Smooth muscle cell (in vitro differentiated cells): Measurements from ENCODE around the gene BLTP3B. TPM values are rescaled to one million over a fixed set of nuclear protein-coding genes. Genes with fewer than 3 reads are reported as not detected.
A peak's percentile ranks its signal among the peaks of the same experiment; 100 is the strongest.

Experiments used
- DNase-seq: peaks from one replicate; lab custom pipeline; 2025; ENCODE audit not compliant: unreplicated experiment; lab: John Stamatoyannopoulos, UW
- H2AFZ ChIP-seq: fragments of 200-600 bp; sonication (generic); 2 replicates; pipeline ENCODE4 v1.6.0; 2016; ENCODE audit warnings: antibody characterized with exemption, low read depth, mild to moderate bottlenecking
- H3F3A ChIP-seq: fragments of 200-600 bp; sonication (generic); 2 replicates; pipeline ENCODE4 v1.6.0; 2017; ENCODE audit warnings: antibody characterized with exemption, low read depth
- H3K27ac ChIP-seq: fragments of 200-600 bp; sonication (generic); 2 replicates; pipeline ENCODE4 v1.5.1; 2016; ENCODE audit warnings: low read depth, mild to moderate bottlenecking
- H3K27me3 ChIP-seq: fragments of 200-600 bp; sonication (generic); 2 replicates; pipeline ENCODE4 v1.6.1; 2016; ENCODE audit warnings: low read depth, mild to moderate bottlenecking
- H3K36me3 ChIP-seq: fragments of 200-600 bp; sonication (generic); 2 replicates; pipeline ENCODE4 v1.5.1; 2016; ENCODE audit warnings: low read depth
- H3K4me1 ChIP-seq: fragments of 200-600 bp; sonication (generic); 2 replicates; pipeline ENCODE4 v1.5.1; 2016; ENCODE audit warnings: low read depth
- H3K4me2 ChIP-seq: fragments of 200-600 bp; sonication (generic); 2 replicates; pipeline ENCODE4 v1.6.0; 2016; ENCODE audit warnings: mild to moderate bottlenecking
- H3K4me3 ChIP-seq: fragments of 200-600 bp; sonication (generic); 2 replicates; pipeline ENCODE4 v1.5.1; 2016; ENCODE audit warnings: mild to moderate bottlenecking
- H3K79me2 ChIP-seq: fragments of 200-600 bp; sonication (generic); 2 replicates; pipeline ENCODE4 v1.6.0; 2016; ENCODE audit warnings: low read depth, mild to moderate bottlenecking
- H3K9ac ChIP-seq: fragments of 200-600 bp; sonication (generic); 2 replicates; pipeline ENCODE4 v1.6.0; 2016; ENCODE audit warnings: low read depth
- H3K9me3 ChIP-seq: fragments of 200-600 bp; sonication (generic); replicated peaks from 2 replicates; pipeline ENCODE4 v1.5.1; 2016; ENCODE audit warnings: low read depth
- H4K20me1 ChIP-seq: fragments of 200-600 bp; sonication (generic); 2 replicates; pipeline ENCODE4 v1.6.0; 2016; ENCODE audit warnings: low read depth
- WGBS: methylation state at CpG from one replicate; pipeline ENCODE4 v1.1.7; 2016; ENCODE audit warnings: low lambda C conversion rate; 5-methylcytosine and 5-hydroxymethylcytosine counted together
- polyA plus RNA-seq: library from polyadenylated mRNA; unstranded; fragments of >200 nt; fragmentation: Nextera tagmentation; extraction: Ambion mirVana; gene quantifications from 2 replicates; pipeline ENCODE4 v1.2.1, GENCODE V29; 2016
- total RNA-seq: library from RNA; depleted of rRNA; stranded (reverse); fragments of >200 nt; gene quantifications from 2 replicates; pipeline ENCODE4 v1.2.3, GENCODE V29; 2014
- TF ChIP-seq, protein P1 (sequence below): fragments of 200-600 bp; sonication (generic); IDR thresholded peaks from 2 replicates; pipeline ENCODE4 v1.5.1; 2017; ENCODE audit warnings: borderline replicate concordance, mild to moderate bottlenecking, antibody characterized with exemption; ENCODE audit not compliant: insufficient read depth, poor library complexity, severe bottlenecking

Gene BLTP3B
- total and polyA plus RNA-seq, 2 experiments from 2014 or later, result 8.5 to 34.0 TPM

DNA sequence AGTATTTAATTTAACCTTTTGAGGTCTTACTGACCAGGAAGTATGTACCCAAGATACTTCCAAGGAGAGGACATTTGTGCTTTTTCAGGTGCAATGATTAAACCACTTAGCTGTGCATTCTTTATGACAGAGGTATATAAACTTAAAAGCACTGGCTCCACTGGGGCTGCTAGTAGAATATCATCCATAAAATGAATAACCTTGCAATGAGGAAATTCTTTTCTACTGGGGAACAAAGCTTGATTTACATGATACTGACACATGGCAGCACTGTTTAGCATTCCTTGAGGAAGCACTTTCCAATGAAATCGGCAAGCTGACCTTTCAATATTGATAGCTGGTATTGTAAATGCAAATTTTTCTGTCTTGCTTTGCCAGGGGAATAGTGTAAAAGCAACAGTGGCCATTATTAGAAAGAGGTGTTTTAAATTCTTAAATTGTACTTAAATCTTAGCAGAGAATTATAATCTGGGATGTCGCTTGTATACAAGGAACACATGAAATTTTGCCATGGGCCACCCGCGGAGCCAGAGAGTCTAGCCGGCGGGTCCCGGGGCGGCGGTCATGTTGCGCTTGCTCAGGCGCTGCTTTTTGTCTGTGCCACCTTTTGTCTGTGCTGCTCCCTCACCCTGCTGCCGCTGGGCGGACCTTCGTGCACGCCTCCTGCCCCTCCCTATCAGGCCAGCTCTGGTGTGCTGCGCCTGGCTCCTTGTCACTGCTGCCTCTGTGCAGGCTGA lies 20.9 kb upstream of the BLTP3B start:
- Histone ChIP-seq H3K9me3 (no peaks in the 10 kb centered on the region), H3K4me3 (peak overlapping the region; percentile 48), H3F3A (no peaks in the 10 kb centered on the region), H3K79me2 (no peaks in the 10 kb centered on the region), H4K20me1 (no peaks in the 10 kb centered on the region), H3K27me3 (no peaks in the 10 kb centered on the region), H3K9ac (no peak overlapping the region), H3K4me1 (peaks cover 4% of the 10 kb centered on the region), H3K27ac (no peak overlapping the region), H3K4me2 (peak overlapping the region; percentile 85), H3K36me3 (no peaks in the 10 kb centered on the region), H2AFZ (peak overlapping the region; percentile 58)
- TF ChIP-seq, protein P1, sequence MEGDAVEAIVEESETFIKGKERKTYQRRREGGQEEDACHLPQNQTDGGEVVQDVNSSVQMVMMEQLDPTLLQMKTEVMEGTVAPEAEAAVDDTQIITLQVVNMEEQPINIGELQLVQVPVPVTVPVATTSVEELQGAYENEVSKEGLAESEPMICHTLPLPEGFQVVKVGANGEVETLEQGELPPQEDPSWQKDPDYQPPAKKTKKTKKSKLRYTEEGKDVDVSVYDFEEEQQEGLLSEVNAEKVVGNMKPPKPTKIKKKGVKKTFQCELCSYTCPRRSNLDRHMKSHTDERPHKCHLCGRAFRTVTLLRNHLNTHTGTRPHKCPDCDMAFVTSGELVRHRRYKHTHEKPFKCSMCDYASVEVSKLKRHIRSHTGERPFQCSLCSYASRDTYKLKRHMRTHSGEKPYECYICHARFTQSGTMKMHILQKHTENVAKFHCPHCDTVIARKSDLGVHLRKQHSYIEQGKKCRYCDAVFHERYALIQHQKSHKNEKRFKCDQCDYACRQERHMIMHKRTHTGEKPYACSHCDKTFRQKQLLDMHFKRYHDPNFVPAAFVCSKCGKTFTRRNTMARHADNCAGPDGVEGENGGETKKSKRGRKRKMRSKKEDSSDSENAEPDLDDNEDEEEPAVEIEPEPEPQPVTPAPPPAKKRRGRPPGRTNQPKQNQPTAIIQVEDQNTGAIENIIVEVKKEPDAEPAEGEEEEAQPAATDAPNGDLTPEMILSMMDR, result no peak
- WGBS, result under 1% methylated on average over 16 of the region's 16 CpGs
- peak; percentile 20 for DNase-seq

GRCh38 chr12:100159391-100160104 lies 16.9 kb upstream of the BLTP3B start:
- Histone ChIP-seq H4K20me1 (no peaks in the 10 kb centered on the region), H3K4me3 (no peak overlapping the region), H3K36me3 (no peaks in the 10 kb centered on the region), H3K27me3 (no peaks in the 10 kb centered on the region), H3K4me2 (no peak overlapping the region), H3K4me1 (peaks cover 4% of the 10 kb centered on the region), H3K79me2 (no peaks in the 10 kb centered on the region), H3K9ac (no peak overlapping the region), H2AFZ (no peak overlapping the region), H3K27ac (no peak overlapping the region), H3F3A (no peaks in the 10 kb centered on the region), H3K9me3 (no peaks in the 10 kb centered on the region)
- 95% methylated on average over 9 of the region's 9 CpGs for WGBS
- no peak for DNase-seq
- TF ChIP-seq, protein P1, result no peak

GRCh38 chr12:100158535-100158934 lies 15.9 kb upstream of the BLTP3B start:
- H3K4me1 ChIP-seq, result no peaks in the 10 kb centered on the region
- H4K20me1 ChIP-seq, result no peaks in the 10 kb centered on the region
- H3K9ac ChIP-seq, result no peak overlapping the region
- H3K4me2 ChIP-seq, result no peak overlapping the region
- H3K27me3 ChIP-seq, result no peaks in the 10 kb centered on the region
- H3F3A ChIP-seq, result no peaks in the 10 kb centered on the region
- no peaks in the 10 kb centered on the region for H3K36me3 ChIP-seq
- TF ChIP-seq, protein P1, result no peak
- no peaks in the 10 kb centered on the region for H3K79me2 ChIP-seq
- no peak overlapping the region for H3K4me3 ChIP-seq
- no peaks in the 10 kb centered on the region for H3K9me3 ChIP-seq
- WGBS, result 86% methylated on average over 4 of the region's 4 CpGs
- no peak overlapping the region for H2AFZ ChIP-seq
- no peak overlapping the region for H3K27ac ChIP-seq
- DNase-seq, result no peak

DNA sequence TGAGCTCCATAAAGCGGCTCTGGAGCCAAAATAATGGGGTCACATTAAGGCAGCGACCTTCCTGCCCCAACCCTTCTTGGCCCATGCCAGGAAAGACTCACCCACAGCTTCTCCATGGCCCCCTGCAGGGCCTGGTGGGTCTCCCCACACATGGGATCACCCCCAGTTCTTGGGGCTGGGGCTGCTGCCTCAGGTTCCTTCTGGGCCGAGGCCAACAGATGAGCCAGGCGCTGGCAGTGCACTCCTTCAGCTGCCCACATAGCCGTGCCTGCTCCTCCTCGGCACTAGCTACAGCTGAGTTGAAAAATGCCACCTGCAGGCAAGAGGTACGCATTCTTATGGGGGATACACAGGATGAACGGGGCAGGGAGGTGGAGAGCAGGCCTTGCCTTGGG lies 14.8 kb upstream of the BLTP3B start:
- Histone ChIP-seq H3K27me3 (no peaks in the 10 kb centered on the region), H3K9ac (no peak overlapping the region), H3K79me2 (no peaks in the 10 kb centered on the region), H3K27ac (no peak overlapping the region), H3K4me3 (no peak overlapping the region), H4K20me1 (no peaks in the 10 kb centered on the region), H3K36me3 (no peaks in the 10 kb centered on the region), H2AFZ (no peak overlapping the region), H3K4me2 (no peak overlapping the region), H3F3A (no peaks in the 10 kb centered on the region), H3K4me1 (no peaks in the 10 kb centered on the region), H3K9me3 (no peaks in the 10 kb centered on the region)
- DNase-seq, result no peak
- WGBS, result 90% methylated on average over 8 of the region's 8 CpGs
- TF ChIP-seq, protein P1, result no peak
